SK-N-SH (cell line): ENCODE data around the gene PLEKHG3. TPM values are rescaled to one million over a fixed set of nuclear protein-coding genes. Genes with fewer than 3 reads are reported as not detected.

Source experiments
- CTCF ChIA-PET: fragments of 300-600, 350-600 bp; formaldehyde crosslinking; extraction: SDS; loops from one replicate; lab custom pipeline; 2021; lab: Yijun Ruan, JAX
- POLR2A ChIA-PET: fragments of 350-600 bp; sonication (Branson Sonifier 250); formaldehyde crosslinking; extraction: SDS; loops from one replicate; lab custom pipeline; 2020; ENCODE audit warnings: antibody characterized with exemption, inconsistent platforms; lab: Yijun Ruan, JAX
- DNase-seq: peaks from one replicate; pipeline ENCODE4 v3.0.0; 2012
- H2AFZ ChIP-seq: fragments of 200-600 bp; sonication (generic); 2 replicates; pipeline ENCODE4 v1.8.1; 2016; ENCODE audit warnings: antibody characterized with exemption, mild to moderate bottlenecking, low read depth
- H3F3A ChIP-seq: fragments of 200-600 bp; sonication (generic); replicated peaks from 2 replicates; pipeline ENCODE3; 2016; ENCODE audit warnings: antibody characterized with exemption, mild to moderate bottlenecking; ENCODE audit not compliant: insufficient read depth
- H3K27ac ChIP-seq, 2 experiments: fragments of 200-500 bp in 1 of 2; fragments of 200-600 bp in 1 of 2; sonication (Bioruptor generic) in 1 of 2; sonication (generic), shearing (Covaris generic) in 1 of 2; 2 replicates each; pipeline versions ENCODE4 v1.5.1 to v1.6.1; 2014 to 2016; ENCODE audit warnings: low read depth in 2 of 2, inconsistent platforms in 1 of 2, low read length in 1 of 2, mild to moderate bottlenecking in 1 of 2, mixed read lengths in 1 of 2
- H3K27me3 ChIP-seq: fragments of 200-600 bp; sonication (generic), shearing (Covaris generic); 2 replicates; pipeline ENCODE4 v1.6.1; 2016; ENCODE audit warnings: mixed run types; ENCODE audit not compliant: insufficient read depth
- H3K36me3 ChIP-seq, 2 experiments: fragments of 200-500 bp in 1 of 2; fragments of 200-600 bp in 1 of 2; sonication (Bioruptor generic) in 1 of 2; sonication (generic) in 1 of 2; replicated peaks in 1 of 2; 2 replicates each; pipeline versions ENCODE3 to v1.5.1; 2014 to 2016; ENCODE audit warnings: low read length in 1 of 2, mild to moderate bottlenecking in 1 of 2; ENCODE audit not compliant: insufficient read depth in 2 of 2, control insufficient read depth in 1 of 2
- H3K4me1 ChIP-seq, 2 experiments: fragments of 200-500 bp in 1 of 2; fragments of 200-600 bp in 1 of 2; sonication (Bioruptor generic) in 1 of 2; sonication (generic), shearing (Covaris generic) in 1 of 2; 2 replicates each; pipeline versions ENCODE4 v1.5.1 to v1.6.1; 2014 to 2016; ENCODE audit warnings: low read depth in 1 of 2, low read length in 1 of 2, mixed run types in 1 of 2; ENCODE audit not compliant: insufficient read depth in 2 of 2, control insufficient read depth in 1 of 2
- H3K4me2 ChIP-seq: fragments of 200-600 bp; sonication (generic), shearing (Covaris generic); 2 replicates; pipeline ENCODE4 v1.6.1; 2017; ENCODE audit warnings: mixed run types
- H3K4me3 ChIP-seq, 2 experiments: fragments of 200-500 bp in 1 of 2; fragments of 200-600 bp in 1 of 2; sonication (Bioruptor generic) in 1 of 2; sonication (generic), shearing (Covaris generic) in 1 of 2; 2 replicates each; pipeline versions ENCODE4 v1.5.1 to v1.8.1; 2014 to 2016; ENCODE audit warnings: low read depth in 2 of 2, inconsistent platforms in 1 of 2, low read length in 1 of 2, mild to moderate bottlenecking in 1 of 2, mixed read lengths in 1 of 2, moderate library complexity in 1 of 2
- H3K79me2 ChIP-seq: fragments of 200-600 bp; sonication (generic); 2 replicates; pipeline ENCODE4 v1.8.1; 2017; ENCODE audit warnings: mild to moderate bottlenecking; ENCODE audit not compliant: insufficient read depth
- H3K9ac ChIP-seq: fragments of 200-600 bp; sonication (generic); 2 replicates; pipeline ENCODE4 v1.6.1; 2017; ENCODE audit warnings: mixed run types
- H3K9me2 ChIP-seq: fragments of 200-600 bp; sonication (generic); 2 replicates; pipeline ENCODE4 v1.6.1; 2017; ENCODE audit warnings: mixed run types
- H3K9me3 ChIP-seq: fragments of 200-600 bp; sonication (generic); 2 replicates; pipeline ENCODE4 v1.6.1; 2017; ENCODE audit warnings: mixed run types, mild to moderate bottlenecking, moderate library complexity
- H4K20me1 ChIP-seq: fragments of 200-600 bp; sonication (generic); 2 replicates; pipeline ENCODE4 v1.6.1; 2017; ENCODE audit warnings: mild to moderate bottlenecking, mixed run types; ENCODE audit not compliant: insufficient read depth
- CHD2 ChIP-seq: fragments of 150-350 bp; IDR thresholded peaks from 2 replicates; pipeline ENCODE4 v1.6.1; 2018; ENCODE audit warnings: low read length; ENCODE audit not compliant: partially characterized antibody
- ELF1 ChIP-seq: IDR thresholded peaks from 2 replicates; pipeline ENCODE4 v1.4.0; 2012
- EP300 ChIP-seq, 2 experiments: IDR thresholded peaks; 2 replicates each; pipeline versions ENCODE4 v1.4.0 to v1.6.1; 2012; ENCODE audit warnings: borderline replicate concordance in 1 of 2, low read depth in 1 of 2, low read length in 1 of 2
- FOSL2 ChIP-seq: IDR thresholded peaks from 2 replicates; pipeline ENCODE4 v1.4.0; 2012; ENCODE audit warnings: low read depth, mild to moderate bottlenecking, moderate library complexity, borderline replicate concordance
- FOXJ3 ChIP-seq: sonication (generic); formaldehyde crosslinking; IDR thresholded peaks from 2 replicates; pipeline ENCODE4 v1.5.1; 2020; ENCODE audit warnings: mild to moderate bottlenecking, missing genetic modification reagents
- FOXM1 ChIP-seq: IDR thresholded peaks from 2 replicates; pipeline ENCODE4 v1.4.0; 2012; ENCODE audit warnings: low read depth, mild to moderate bottlenecking
- GABPA ChIP-seq: IDR thresholded peaks from 2 replicates; pipeline ENCODE4 v1.4.0; 2012; ENCODE audit warnings: low read depth, mild to moderate bottlenecking
- GATA2 ChIP-seq: sonication (generic); formaldehyde crosslinking; IDR thresholded peaks from 2 replicates; pipeline ENCODE4 v1.5.0; 2020; ENCODE audit warnings: mild to moderate bottlenecking, missing genetic modification reagents
- JUND ChIP-seq: IDR thresholded peaks from 2 replicates; pipeline ENCODE4 v1.4.0; 2012
- MEF2A ChIP-seq: IDR thresholded peaks from 2 replicates; pipeline ENCODE4 v1.4.0; 2012; ENCODE audit warnings: low read depth, borderline replicate concordance
- NFIC ChIP-seq: IDR thresholded peaks from 2 replicates; pipeline ENCODE4 v1.4.0; 2012; ENCODE audit warnings: borderline replicate concordance
- NRF1 ChIP-seq: IDR thresholded peaks from 2 replicates; pipeline ENCODE4 v1.6.1; 2012; ENCODE audit warnings: low read depth, mild to moderate bottlenecking, low read length
- RFX5 ChIP-seq: IDR thresholded peaks from 2 replicates; pipeline ENCODE4 v1.6.1; 2012; ENCODE audit warnings: mild to moderate bottlenecking, improper control_type of control experiment, low read length
- RXRA ChIP-seq: IDR thresholded peaks from 2 replicates; pipeline ENCODE4 v1.4.0; 2012; ENCODE audit warnings: low read depth, mild to moderate bottlenecking, borderline replicate concordance
- SIN3A ChIP-seq: IDR thresholded peaks from 2 replicates; pipeline ENCODE4 v1.6.1; 2012; ENCODE audit warnings: low read depth, mild to moderate bottlenecking, low read length, moderate library complexity, borderline replicate concordance
- SMC3 ChIP-seq: IDR thresholded peaks from 2 replicates; pipeline ENCODE4 v1.6.1; 2012; ENCODE audit warnings: low read depth, low read length, improper control_type of control experiment
- TAF1 ChIP-seq: IDR thresholded peaks from 2 replicates; pipeline ENCODE4 v1.6.1; 2012; ENCODE audit warnings: low read depth, mild to moderate bottlenecking, low read length, moderate library complexity, borderline replicate concordance
- TCF12 ChIP-seq: IDR thresholded peaks from 2 replicates; pipeline ENCODE4 v1.4.0; 2012
- TEAD4 ChIP-seq: IDR thresholded peaks from 2 replicates; pipeline ENCODE4 v1.4.0; 2012; ENCODE audit warnings: mild to moderate bottlenecking, borderline replicate concordance; ENCODE audit not compliant: insufficient read depth
- WGBS: methylation state at CpG from one replicate; pipeline ENCODE4 v1.1.6; 2017; ENCODE audit warnings: low lambda C conversion rate; 5-methylcytosine and 5-hydroxymethylcytosine counted together
- polyA plus RNA-seq, 3 experiments: library from polyadenylated mRNA; depleted of rRNA; stranded (reverse); fragments of >200 nt; gene quantifications; 2 replicates each; pipeline ENCODE4 v1.2.3, GENCODE V29; 2012
- TF ChIP-seq, protein P1 (sequence below): IDR thresholded peaks from 2 replicates; pipeline ENCODE4 v1.4.0; 2012; ENCODE audit warnings: low read depth, borderline replicate concordance
- TF ChIP-seq, protein P2 (sequence below): IDR thresholded peaks from 2 replicates; pipeline ENCODE4 v1.4.0; 2012; ENCODE audit warnings: low read depth, borderline replicate concordance
- TF ChIP-seq, protein P3 (sequence below): IDR thresholded peaks from 2 replicates; pipeline ENCODE4; 2012
- TF ChIP-seq, protein P4 (sequence below): fragments of 150-350 bp; IDR thresholded peaks from 2 replicates; pipeline ENCODE4 v1.6.1; 2017; ENCODE audit warnings: antibody characterized with exemption, low read length, low read depth, borderline replicate concordance

PLEKHG3 gene
- polyA plus RNA-seq, 1 of the 3 experiments (the other 2 are of a cell fraction): 5.1 TPM

DNA sequence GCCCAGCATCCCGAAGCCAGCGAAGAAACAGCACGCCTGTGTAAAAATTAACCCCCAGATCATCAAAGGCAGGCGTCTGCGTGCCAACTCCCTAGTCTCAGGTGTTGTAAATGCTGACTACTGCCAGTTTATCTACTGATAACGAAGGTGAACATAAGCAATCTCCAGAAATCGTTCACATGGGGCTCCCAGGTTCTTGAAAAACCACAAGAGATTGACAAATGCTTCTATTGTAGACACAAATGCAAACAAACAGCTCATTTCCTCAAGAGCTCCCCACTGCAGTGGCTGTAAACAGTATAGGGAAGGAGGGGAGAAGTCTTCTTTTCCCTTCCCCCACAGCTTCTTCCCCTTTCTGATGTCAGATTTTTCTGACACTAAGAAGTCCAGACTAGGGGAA lies 5.3 kb upstream of the PLEKHG3 start:
- no peak overlapping the region for H3K4me3 ChIP-seq

DNA sequence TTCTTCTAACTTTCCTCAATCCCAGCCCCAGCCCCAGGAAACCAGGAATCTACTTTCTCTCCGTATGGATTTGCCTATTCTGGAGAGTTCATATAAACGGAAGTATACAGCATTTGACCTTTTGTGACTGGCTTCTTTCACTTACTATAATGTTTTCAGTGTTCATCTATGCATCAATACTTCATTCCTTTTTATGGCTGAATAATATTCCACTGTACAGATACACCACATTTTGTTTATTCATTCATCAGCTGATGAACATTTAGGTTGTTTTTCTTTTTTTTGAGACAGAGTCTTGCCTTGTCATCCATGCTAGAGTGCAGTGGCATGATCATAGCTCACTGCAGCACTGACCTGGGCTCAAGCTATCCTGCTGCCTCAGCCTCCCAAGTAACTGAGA lies 3.9 kb upstream of the PLEKHG3 start:
- POLR2A ChIA-PET: no interaction called here

More for the DNA sequence above, 5.3 kb upstream of the PLEKHG3 start:
- no peak overlapping the region for H3K4me2 ChIP-seq
- H3K36me3 ChIP-seq: no peaks in the 10 kb centered on the region
- peaks cover 4 to 6% of the 10 kb centered on the region in 2 experiments; a peak in 2 of 4 replicates for H3K4me1 ChIP-seq
- no peaks in the 10 kb centered on the region for H3F3A ChIP-seq
- CTCF ChIA-PET: interaction anchor here (0.9 to 2.2 kb wide), 6 partner anchors 17 to 192 kb away, joined by 3 to 7 read pairs (median 4); no protein-coding TSS in a partner anchor
- no peaks in the 10 kb centered on the region for H3K79me2 ChIP-seq
- POLR2A ChIA-PET: no interaction called here
- peaks cover 12% of the 10 kb centered on the region for H3K27me3 ChIP-seq
- no peak overlapping the region for H3K27ac ChIP-seq
- no peak overlapping the region for H3K9ac ChIP-seq
- DNase-seq: no peak
- WGBS: 64% methylated on average over 7 of the region's 7 CpGs
- no peaks in the 10 kb centered on the region for H3K9me2 ChIP-seq
- H3K9me3 ChIP-seq: no peaks in the 10 kb centered on the region
- no peaks in the 10 kb centered on the region for H4K20me1 ChIP-seq
- TF ChIP-seq, protein P1, sequence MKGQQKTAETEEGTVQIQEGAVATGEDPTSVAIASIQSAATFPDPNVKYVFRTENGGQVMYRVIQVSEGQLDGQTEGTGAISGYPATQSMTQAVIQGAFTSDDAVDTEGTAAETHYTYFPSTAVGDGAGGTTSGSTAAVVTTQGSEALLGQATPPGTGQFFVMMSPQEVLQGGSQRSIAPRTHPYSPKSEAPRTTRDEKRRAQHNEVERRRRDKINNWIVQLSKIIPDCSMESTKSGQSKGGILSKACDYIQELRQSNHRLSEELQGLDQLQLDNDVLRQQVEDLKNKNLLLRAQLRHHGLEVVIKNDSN: no peak
- no peak for TF ChIP-seq CHD2
- no peak for TF ChIP-seq SMC3
- TF ChIP-seq NFIC: no peak
- no peak for TF ChIP-seq TAF1
- TF ChIP-seq GATA2 (CRISPR knock-in tag): no peak
- no peak for TF ChIP-seq RXRA
- TF ChIP-seq, protein P2, sequence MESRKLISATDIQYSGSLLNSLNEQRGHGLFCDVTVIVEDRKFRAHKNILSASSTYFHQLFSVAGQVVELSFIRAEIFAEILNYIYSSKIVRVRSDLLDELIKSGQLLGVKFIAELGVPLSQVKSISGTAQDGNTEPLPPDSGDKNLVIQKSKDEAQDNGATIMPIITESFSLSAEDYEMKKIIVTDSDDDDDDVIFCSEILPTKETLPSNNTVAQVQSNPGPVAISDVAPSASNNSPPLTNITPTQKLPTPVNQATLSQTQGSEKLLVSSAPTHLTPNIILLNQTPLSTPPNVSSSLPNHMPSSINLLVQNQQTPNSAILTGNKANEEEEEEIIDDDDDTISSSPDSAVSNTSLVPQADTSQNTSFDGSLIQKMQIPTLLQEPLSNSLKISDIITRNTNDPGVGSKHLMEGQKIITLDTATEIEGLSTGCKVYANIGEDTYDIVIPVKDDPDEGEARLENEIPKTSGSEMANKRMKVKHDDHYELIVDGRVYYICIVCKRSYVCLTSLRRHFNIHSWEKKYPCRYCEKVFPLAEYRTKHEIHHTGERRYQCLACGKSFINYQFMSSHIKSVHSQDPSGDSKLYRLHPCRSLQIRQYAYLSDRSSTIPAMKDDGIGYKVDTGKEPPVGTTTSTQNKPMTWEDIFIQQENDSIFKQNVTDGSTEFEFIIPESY: no peak
- no peak for TF ChIP-seq JUND
- no peak for TF ChIP-seq TEAD4
- TF ChIP-seq SIN3A: no peak
- no peak overlapping the region for H2AFZ ChIP-seq

More for the DNA sequence above, 3.9 kb upstream of the PLEKHG3 start:
- Histone ChIP-seq H4K20me1 (no peaks in the 10 kb centered on the region), H3K9me2 (no peaks in the 10 kb centered on the region), H3K9me3 (no peaks in the 10 kb centered on the region), H3K9ac (no peak overlapping the region), H2AFZ (no peak overlapping the region), H3K79me2 (peaks cover 8% of the 10 kb centered on the region; the same call in 1 of the 2 replicates), H3K27ac (no peak overlapping the region), H3K36me3 (no peaks in the 10 kb centered on the region), H3K4me2 (no peak overlapping the region), H3K4me1 (peaks cover 6 to 7% of the 10 kb centered on the region in 2 experiments; a peak in 2 of 4 replicates), H3F3A (no peaks in the 10 kb centered on the region), H3K27me3 (peaks cover 9% of the 10 kb centered on the region), H3K4me3 (no peak overlapping the region)
- no peak for DNase-seq
- TF ChIP-seq TCF12 (no peak), FOXM1 (no peak), SMC3 (no peak), ELF1 (no peak), NFIC (no peak), NRF1 (no peak), FOSL2 (no peak), RXRA (no peak), RFX5 (no peak), GATA2 (CRISPR knock-in tag) (no peak), GABPA (no peak), FOXJ3 (CRISPR knock-in tag) (no peak), MEF2A (no peak), EP300 (IDR thresholded peaks at IDR 0.05; ENCODE audit: borderline replicate concordance in 1 of 2, low read depth in 1 of 2, low read length in 1 of 2) (no peak)
- TF ChIP-seq, protein P1: no peak
- TF ChIP-seq, protein P3, sequence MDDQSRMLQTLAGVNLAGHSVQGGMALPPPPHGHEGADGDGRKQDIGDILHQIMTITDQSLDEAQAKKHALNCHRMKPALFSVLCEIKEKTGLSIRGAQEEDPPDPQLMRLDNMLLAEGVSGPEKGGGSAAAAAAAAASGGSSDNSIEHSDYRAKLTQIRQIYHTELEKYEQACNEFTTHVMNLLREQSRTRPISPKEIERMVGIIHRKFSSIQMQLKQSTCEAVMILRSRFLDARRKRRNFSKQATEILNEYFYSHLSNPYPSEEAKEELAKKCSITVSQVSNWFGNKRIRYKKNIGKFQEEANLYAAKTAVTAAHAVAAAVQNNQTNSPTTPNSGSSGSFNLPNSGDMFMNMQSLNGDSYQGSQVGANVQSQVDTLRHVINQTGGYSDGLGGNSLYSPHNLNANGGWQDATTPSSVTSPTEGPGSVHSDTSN: no peak
- TF ChIP-seq, protein P4, sequence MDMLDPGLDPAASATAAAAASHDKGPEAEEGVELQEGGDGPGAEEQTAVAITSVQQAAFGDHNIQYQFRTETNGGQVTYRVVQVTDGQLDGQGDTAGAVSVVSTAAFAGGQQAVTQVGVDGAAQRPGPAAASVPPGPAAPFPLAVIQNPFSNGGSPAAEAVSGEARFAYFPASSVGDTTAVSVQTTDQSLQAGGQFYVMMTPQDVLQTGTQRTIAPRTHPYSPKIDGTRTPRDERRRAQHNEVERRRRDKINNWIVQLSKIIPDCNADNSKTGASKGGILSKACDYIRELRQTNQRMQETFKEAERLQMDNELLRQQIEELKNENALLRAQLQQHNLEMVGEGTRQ: no peak
- 61% methylated on average over 2 of the region's 2 CpGs for WGBS
- CTCF ChIA-PET: no interaction called here
